Loucy (cell line): Measurements from ENCODE around the gene SLC8B1.

Experiments
- H2AFZ ChIP-seq: fragments of 200-600 bp; sonication (generic); 2 replicates; pipeline ENCODE4 v1.6.0; 2016; ENCODE audit warnings: antibody characterized with exemption, mild to moderate bottlenecking, low read length, moderate library complexity
- H3F3A ChIP-seq: fragments of 200-600 bp; 2 replicates; pipeline ENCODE4 v1.6.0; 2016; ENCODE audit warnings: antibody characterized with exemption, low read depth, mild to moderate bottlenecking
- H3K27me3 ChIP-seq: fragments of 200-600 bp; sonication (generic); 2 replicates; pipeline ENCODE4 v1.6.1; 2014; ENCODE audit warnings: low read length, mild to moderate bottlenecking; ENCODE audit not compliant: insufficient read depth, poor library complexity, severe bottlenecking
- H3K36me3 ChIP-seq: fragments of 200-600 bp; sonication (generic); 2 replicates; pipeline ENCODE4 v1.6.1; 2016; ENCODE audit warnings: low read length; ENCODE audit not compliant: insufficient read depth
- H3K4me1 ChIP-seq: fragments of 200-600 bp; sonication (generic); 2 replicates; pipeline ENCODE4 v1.5.1; 2014; ENCODE audit warnings: low read length, mild to moderate bottlenecking; ENCODE audit not compliant: insufficient read depth, poor library complexity, severe bottlenecking
- H3K4me2 ChIP-seq: fragments of 200-600 bp; sonication (generic); 2 replicates; pipeline ENCODE4 v1.6.0; 2014; ENCODE audit warnings: antibody characterized with exemption, low read length, low read depth, mild to moderate bottlenecking; ENCODE audit not compliant: poor library complexity, severe bottlenecking
- H3K4me3 ChIP-seq: fragments of 200-600 bp; sonication (generic); 2 replicates; pipeline ENCODE4 v1.5.1; 2014; ENCODE audit warnings: low read length, mild to moderate bottlenecking, mixed read lengths; ENCODE audit not compliant: poor library complexity, severe bottlenecking
- H3K79me2 ChIP-seq: fragments of 200-600 bp; sonication (generic); 2 replicates; pipeline ENCODE4 v1.6.1; 2014; ENCODE audit warnings: low read length; ENCODE audit not compliant: insufficient read depth
- H3K9ac ChIP-seq: fragments of 200-600 bp; sonication (generic); 2 replicates; pipeline ENCODE4 v1.6.0; 2014; ENCODE audit warnings: mild to moderate bottlenecking, low read depth, low read length, moderate library complexity; ENCODE audit not compliant: poor library complexity, severe bottlenecking
- H3K9me2 ChIP-seq: fragments of 200-600 bp; sonication (generic); replicated peaks from 2 replicates; pipeline ENCODE4 v1.6.1; 2016; ENCODE audit warnings: low read depth, low read length, mixed read lengths
- H3K9me3 ChIP-seq: fragments of 200-600 bp; sonication (generic); 2 replicates; pipeline ENCODE4 v1.6.1; 2014; ENCODE audit warnings: mild to moderate bottlenecking, antibody characterized with exemption, low read length, low read depth; ENCODE audit not compliant: insufficient read depth
- H4K20me1 ChIP-seq: fragments of 200-600 bp; sonication (generic); 2 replicates; pipeline ENCODE4 v1.6.0; 2014; ENCODE audit warnings: antibody characterized with exemption, low read length, mild to moderate bottlenecking; ENCODE audit not compliant: insufficient read depth, poor library complexity, severe bottlenecking
- CTCF ChIP-seq: fragments of 200-600 bp; sonication (generic); conservative IDR thresholded peaks from 2 replicates; pipeline ENCODE4 v1.5.1; 2014; ENCODE audit warnings: mild to moderate bottlenecking, antibody characterized with exemption, low read length
- EZH2phosphoT487 ChIP-seq: fragments of 200-600 bp; IDR thresholded peaks from 2 replicates; pipeline ENCODE4 v1.6.1; 2018; ENCODE audit warnings: antibody characterized with exemption, mild to moderate bottlenecking, moderate library complexity, borderline replicate concordance

Gene SLC8B1

GRCh38 chr12:113289361-113289760 is 45.5 kb downstream of the SLC8B1 start:
- Histone ChIP-seq H3K79me2 (no peaks in the 10 kb centered on the region), H3K36me3 (no peaks in the 10 kb centered on the region), H3K4me2 (no peak overlapping the region), H3K9ac (no peak overlapping the region), H3K9me2 (no peaks in the 10 kb centered on the region), H3K9me3 (no peaks in the 10 kb centered on the region), H3K27me3 (no peaks in the 10 kb centered on the region), H3F3A (no peaks in the 10 kb centered on the region), H2AFZ (no peak overlapping the region), H3K4me3 (no peak overlapping the region), H3K4me1 (no peaks in the 10 kb centered on the region), H4K20me1 (no peaks in the 10 kb centered on the region)
- no peak for TF ChIP-seq CTCF
- no peak for TF ChIP-seq EZH2phosphoT487

- Histone ChIP-seq H3K9ac (no peak overlapping the region), H4K20me1 (no peaks in the 10 kb centered on the region), H3K4me2 (no peak overlapping the region), H3K4me1 (no peaks in the 10 kb centered on the region), H3K4me3 (no peak overlapping the region), H3K27me3 (no peaks in the 10 kb centered on the region), H3K36me3 (no peaks in the 10 kb centered on the region), H3F3A (no peaks in the 10 kb centered on the region), H3K79me2 (no peaks in the 10 kb centered on the region), H2AFZ (no peak overlapping the region), H3K9me2 (no peaks in the 10 kb centered on the region), H3K9me3 (no peaks in the 10 kb centered on the region)
- TF ChIP-seq EZH2phosphoT487 (no peak), CTCF (no peak)
Measured at GRCh38 chr12:113287899-113288282, 47.0 kb downstream of the SLC8B1 start.

GRCh38 chr12:113287146-113287898 is 47.6 kb downstream of the SLC8B1 start:
- Histone ChIP-seq H3K4me1 (no peaks in the 10 kb centered on the region), H3K27me3 (no peaks in the 10 kb centered on the region), H4K20me1 (no peaks in the 10 kb centered on the region), H3F3A (no peaks in the 10 kb centered on the region), H2AFZ (no peak overlapping the region), H3K9me2 (no peaks in the 10 kb centered on the region), H3K4me2 (no peak overlapping the region), H3K4me3 (no peak overlapping the region), H3K79me2 (no peaks in the 10 kb centered on the region), H3K9me3 (no peaks in the 10 kb centered on the region), H3K9ac (no peak overlapping the region), H3K36me3 (no peaks in the 10 kb centered on the region)
- TF ChIP-seq CTCF (no peak), EZH2phosphoT487 (no peak)
